Vagina (tissue), 2 donors: ENCODE results near the gene HNRNPC. TPM values are rescaled to one million over a fixed set of nuclear protein-coding genes. Genes with fewer than 3 reads are reported as not detected.

Source experiments
- DNase-seq, 2 donors: peaks; one replicate each; pipeline ENCODE4 v3.0.0-alpha.2; 2017; ENCODE audit errors: extremely low spot score in 2 of 2
- H3K27ac ChIP-seq: fragments of 200-600 bp; sonication (generic); one replicate; pipeline ENCODE4 v1.5.1; 2019
- H3K27me3 ChIP-seq: fragments of 200-600 bp; sonication (generic); one replicate; pipeline ENCODE4 v1.5.1; 2019
- H3K36me3 ChIP-seq, 2 donors: fragments of 200-600 bp; sonication (generic); one replicate each; pipeline ENCODE4 v1.5.1; 2017 to 2019
- H3K4me1 ChIP-seq: fragments of 200-600 bp; sonication (generic); one replicate; pipeline ENCODE4 v1.5.1; 2019
- H3K4me3 ChIP-seq, 2 donors: fragments of 200-600 bp; sonication (generic); 1 replicate in 1 of 2; 2 replicates in 1 of 2; pipeline ENCODE4 v1.5.1; 2016 to 2019
- H3K9me3 ChIP-seq: fragments of 200-600 bp; sonication (generic); one replicate; pipeline ENCODE4 v1.5.1; 2019
- POLR2A ChIP-seq, 2 donors: fragments of 450-650 bp; IDR thresholded peaks; one replicate each; pipeline ENCODE4 v1.6.1; 2017; ENCODE audit warnings: antibody characterized with exemption in 2 of 2, mild to moderate bottlenecking in 2 of 2, moderate library complexity in 2 of 2
- POLR2AphosphoS5 ChIP-seq, 2 donors: sonication (generic); formaldehyde crosslinking; IDR thresholded peaks; one replicate each; pipeline ENCODE4 v1.9.0; 2017; ENCODE audit warnings: antibody characterized with exemption in 2 of 2, mild to moderate bottlenecking in 2 of 2, low read depth in 1 of 2; ENCODE audit not compliant: insufficient read depth in 1 of 2
- intact Hi-C: fragments of 100-400 bp; cut with DNase I; formaldehyde crosslinking; loops from one replicate; pipeline ENCODE4 v1.15.1; 2023
- total RNA-seq: library from RNA; depleted of rRNA; stranded (reverse); fragments of >200 nt; gene quantifications from one replicate; pipeline ENCODE4 v1.2.3, GENCODE V29; 2016
- TF ChIP-seq, protein P1 (sequence below), 3 experiments: fragments of 450-650 bp in 2 of 3; fragments of 200-600 bp in 1 of 3; sonication (generic) in 1 of 3; IDR thresholded peaks; one replicate each; pipeline ENCODE4 v1.5.1; 2017 to 2019; ENCODE audit warnings: antibody characterized with exemption in 3 of 3, mild to moderate bottlenecking in 2 of 3, moderate library complexity in 2 of 3

Gene HNRNPC
- total RNA-seq = 345 TPM

DNA sequence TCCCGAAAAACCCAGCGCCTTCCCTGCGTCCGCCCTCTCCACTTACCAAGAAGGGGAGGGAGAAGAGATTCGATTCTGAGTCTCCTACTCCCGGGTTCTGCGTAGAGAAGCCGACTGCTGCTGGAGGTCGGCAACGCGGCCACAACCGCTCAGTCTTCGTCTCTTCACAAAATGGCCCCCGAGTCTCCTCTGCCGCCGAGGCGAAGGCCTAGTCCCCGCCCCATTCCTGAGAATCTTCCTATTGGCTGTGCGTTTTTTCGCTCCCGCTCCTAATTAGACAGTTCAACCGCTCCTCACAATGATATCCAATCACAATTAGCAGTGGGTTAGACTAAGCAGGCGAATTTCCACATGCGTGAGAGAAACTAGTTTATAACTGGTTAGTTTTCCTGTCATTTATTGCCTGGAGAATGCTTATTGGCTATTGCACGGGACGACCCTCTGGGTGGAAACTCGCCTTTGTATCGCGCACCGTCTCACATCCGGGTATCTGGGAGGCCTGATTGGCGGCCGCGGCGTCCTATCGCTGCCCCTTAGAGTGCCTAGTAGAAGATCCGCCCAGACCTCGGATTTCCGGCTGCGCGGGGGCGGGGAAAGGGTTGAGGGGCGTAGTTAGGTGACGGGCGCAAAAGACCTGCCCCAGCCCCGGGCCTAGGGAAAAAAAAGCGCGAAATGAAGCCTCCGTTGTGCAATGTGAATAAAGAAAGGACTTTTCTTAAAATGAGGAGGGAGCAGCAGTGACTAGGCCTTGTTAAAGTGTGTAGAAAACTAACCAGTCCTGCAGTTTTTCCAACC lies at the start of gene HNRNPC:
Gene HNRNPC, minus strand, starts transcription at position 191 of the 795 bp plus-strand sequence. CDS start 35,249 bp downstream, outside the sequence.
- peaks cover 0 to 5% of the 10 kb centered on the region in 2 donors for H3K36me3 ChIP-seq
- H3K27ac ChIP-seq = peak within 1 kb of the TSS; percentile 99
- DNase-seq = peak; percentile 99 to 100
- TF ChIP-seq, protein P1, sequence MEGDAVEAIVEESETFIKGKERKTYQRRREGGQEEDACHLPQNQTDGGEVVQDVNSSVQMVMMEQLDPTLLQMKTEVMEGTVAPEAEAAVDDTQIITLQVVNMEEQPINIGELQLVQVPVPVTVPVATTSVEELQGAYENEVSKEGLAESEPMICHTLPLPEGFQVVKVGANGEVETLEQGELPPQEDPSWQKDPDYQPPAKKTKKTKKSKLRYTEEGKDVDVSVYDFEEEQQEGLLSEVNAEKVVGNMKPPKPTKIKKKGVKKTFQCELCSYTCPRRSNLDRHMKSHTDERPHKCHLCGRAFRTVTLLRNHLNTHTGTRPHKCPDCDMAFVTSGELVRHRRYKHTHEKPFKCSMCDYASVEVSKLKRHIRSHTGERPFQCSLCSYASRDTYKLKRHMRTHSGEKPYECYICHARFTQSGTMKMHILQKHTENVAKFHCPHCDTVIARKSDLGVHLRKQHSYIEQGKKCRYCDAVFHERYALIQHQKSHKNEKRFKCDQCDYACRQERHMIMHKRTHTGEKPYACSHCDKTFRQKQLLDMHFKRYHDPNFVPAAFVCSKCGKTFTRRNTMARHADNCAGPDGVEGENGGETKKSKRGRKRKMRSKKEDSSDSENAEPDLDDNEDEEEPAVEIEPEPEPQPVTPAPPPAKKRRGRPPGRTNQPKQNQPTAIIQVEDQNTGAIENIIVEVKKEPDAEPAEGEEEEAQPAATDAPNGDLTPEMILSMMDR (IDR thresholded peaks at IDR 0.05) = no peak
- TF ChIP-seq POLR2AphosphoS5 (IDR thresholded peaks at IDR 0.05; ENCODE audit: insufficient read depth in 1 of 2, low read depth in 1 of 2) = peak; percentile 98 to 100
- TF ChIP-seq POLR2A (IDR thresholded peaks at IDR 0.05) = peak; percentile 79 to 98
- H3K27me3 ChIP-seq = no peaks in the 10 kb centered on the region
- peaks cover 48% of the 10 kb centered on the region for H3K4me1 ChIP-seq
- peak within 1 kb of the TSS; percentile 84 to 93 for H3K4me3 ChIP-seq
- intact Hi-C loops = no loop called here
- no peaks in the 10 kb centered on the region for H3K9me3 ChIP-seq

DNA sequence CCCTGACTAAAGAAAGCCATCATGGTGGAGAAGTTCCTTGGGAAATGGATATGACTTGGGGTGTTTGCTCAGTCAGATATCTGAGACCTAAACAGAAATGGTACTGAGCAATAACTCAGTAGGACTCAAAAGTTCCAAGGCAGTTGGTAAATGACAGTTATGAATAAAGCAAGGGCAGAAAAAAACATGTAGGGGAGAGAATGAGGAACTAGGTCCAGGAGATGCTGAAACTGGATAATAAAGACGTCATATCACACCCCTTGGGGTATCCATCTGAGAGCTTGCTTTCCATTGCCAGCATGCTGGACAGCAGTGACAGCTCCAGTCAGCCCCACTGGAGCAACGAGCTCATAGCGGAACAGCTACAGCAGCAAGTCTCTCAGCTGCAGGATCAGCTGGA lies 48.2 kb upstream of the HNRNPC start:
- H3K27me3 ChIP-seq = no peaks in the 10 kb centered on the region
- TF ChIP-seq, protein P1 (IDR thresholded peaks at IDR 0.05) = no peak
- no peak for TF ChIP-seq POLR2A (IDR thresholded peaks at IDR 0.05)
- no peak for TF ChIP-seq POLR2AphosphoS5 (IDR thresholded peaks at IDR 0.05; ENCODE audit: insufficient read depth in 1 of 2, low read depth in 1 of 2)
- no peak for DNase-seq
- H3K36me3 ChIP-seq = no peaks in the 10 kb centered on the region
- no peak overlapping the region for H3K27ac ChIP-seq
- intact Hi-C loops = no loop called here
- H3K4me1 ChIP-seq = no peaks in the 10 kb centered on the region
- H3K4me3 ChIP-seq = no peak overlapping the region
- no peaks in the 10 kb centered on the region for H3K9me3 ChIP-seq

DNA sequence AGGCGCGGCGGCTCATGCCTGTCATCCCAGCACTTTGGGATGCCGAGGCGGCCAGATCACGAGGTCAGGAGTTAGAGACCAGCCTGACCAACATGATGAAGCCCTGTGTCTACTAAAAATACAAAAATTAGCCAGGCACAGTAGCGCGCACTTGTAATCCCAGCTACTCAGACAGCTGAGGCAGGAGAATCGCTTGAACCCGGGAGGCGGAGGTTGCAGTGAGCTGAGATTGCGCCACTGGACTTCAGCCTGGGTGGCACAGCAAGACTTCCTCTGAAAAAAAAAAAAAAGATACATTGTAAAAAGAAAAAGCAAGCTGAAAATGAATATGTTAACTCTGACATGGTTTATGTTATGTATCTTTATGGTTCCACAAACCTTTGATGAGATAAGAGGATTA lies 44.3 kb upstream of the HNRNPC start:
- Histone ChIP-seq H3K4me1 (peaks cover 1% of the 10 kb centered on the region), H3K4me3 (no peak overlapping the region), H3K9me3 (no peaks in the 10 kb centered on the region), H3K27me3 (no peaks in the 10 kb centered on the region), H3K27ac (no peak overlapping the region), H3K36me3 (no peaks in the 10 kb centered on the region)
- intact Hi-C loops = loop anchor here (5.0 kb wide), 1 partner anchor 159 kb away; no protein-coding TSS in a partner anchor
- TF ChIP-seq, protein P1 (IDR thresholded peaks at IDR 0.05) = no peak
- TF ChIP-seq POLR2AphosphoS5 (IDR thresholded peaks at IDR 0.05; ENCODE audit: insufficient read depth in 1 of 2, low read depth in 1 of 2) (no peak), POLR2A (IDR thresholded peaks at IDR 0.05) (no peak)
- no peak for DNase-seq

DNA sequence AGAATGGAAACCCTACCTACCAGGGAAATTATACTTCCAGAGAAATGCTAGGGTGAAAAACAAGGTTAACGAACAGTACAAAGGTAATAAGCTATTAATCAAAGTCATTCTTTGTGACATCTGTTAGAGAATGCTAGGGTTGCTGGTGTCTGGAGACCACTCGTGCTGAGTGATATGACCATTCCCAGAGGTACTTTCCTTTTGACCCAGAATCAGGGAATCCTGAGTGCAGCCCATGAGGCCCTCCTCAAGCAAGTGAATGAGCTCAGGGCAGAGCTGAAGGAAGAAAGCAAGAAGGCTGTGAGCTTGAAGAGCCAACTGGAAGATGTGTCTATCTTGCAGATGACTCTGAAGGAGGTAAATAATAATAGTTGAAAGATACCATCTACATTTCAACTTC lies 42.4 kb upstream of the HNRNPC start:
- no peak for TF ChIP-seq POLR2AphosphoS5 (IDR thresholded peaks at IDR 0.05; ENCODE audit: insufficient read depth in 1 of 2, low read depth in 1 of 2)
- no peak for TF ChIP-seq POLR2A (IDR thresholded peaks at IDR 0.05)
- TF ChIP-seq, protein P1 (IDR thresholded peaks at IDR 0.05) = no peak
- intact Hi-C loops = loop anchor here (5.0 kb wide), 1 partner anchor 161 kb away; no protein-coding TSS in a partner anchor

DNA sequence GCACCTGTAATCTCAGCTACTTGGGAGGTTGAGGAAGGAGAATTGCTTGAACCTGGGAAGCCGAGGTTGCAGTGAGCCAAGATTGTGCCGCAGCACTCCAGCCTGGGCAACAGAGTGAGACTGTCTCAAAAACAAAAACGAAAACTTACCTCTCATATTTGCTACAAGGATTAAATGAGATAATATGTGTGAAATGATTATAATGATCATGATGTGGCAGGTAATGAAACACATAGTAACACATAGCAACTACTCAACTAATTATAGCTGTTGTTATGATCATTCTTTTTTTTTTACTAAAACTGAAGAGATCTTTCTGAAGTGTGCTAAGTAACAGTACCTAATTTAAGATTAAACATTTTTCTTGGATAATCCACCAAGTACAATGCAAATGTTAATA lies 40.7 kb upstream of the HNRNPC start:
- no peaks in the 10 kb centered on the region for H3K36me3 ChIP-seq
- TF ChIP-seq, protein P1 (IDR thresholded peaks at IDR 0.05) = no peak
- TF ChIP-seq POLR2A (IDR thresholded peaks at IDR 0.05) (no peak), POLR2AphosphoS5 (IDR thresholded peaks at IDR 0.05; ENCODE audit: insufficient read depth in 1 of 2, low read depth in 1 of 2) (no peak)
- H3K27ac ChIP-seq = no peak overlapping the region
- DNase-seq = no peak
- no peaks in the 10 kb centered on the region for H3K27me3 ChIP-seq
- intact Hi-C loops = loop anchor here (5.0 kb wide), 1 partner anchor 162 kb away; no protein-coding TSS in a partner anchor
- H3K9me3 ChIP-seq = no peaks in the 10 kb centered on the region
- no peak overlapping the region for H3K4me3 ChIP-seq
- peaks cover 6% of the 10 kb centered on the region for H3K4me1 ChIP-seq

More for the DNA sequence above, 42.4 kb upstream of the HNRNPC start:
- Histone ChIP-seq H3K36me3 (no peaks in the 10 kb centered on the region), H3K9me3 (no peaks in the 10 kb centered on the region), H3K4me1 (peaks cover 6% of the 10 kb centered on the region), H3K27me3 (no peaks in the 10 kb centered on the region), H3K4me3 (no peak overlapping the region), H3K27ac (no peak overlapping the region)
- no peak for DNase-seq
